KMS-11 (cell line): Measurements from ENCODE around the gene TDRD10.
A peak's percentile ranks its signal among the peaks of the same experiment; 100 is the strongest.

Source experiments
- H2AFZ ChIP-seq: fragments of 200-600 bp; sonication (generic); 2 replicates; pipeline ENCODE4 v1.6.1; 2016; ENCODE audit warnings: antibody characterized with exemption, mixed run types, low read depth
- H3K27ac ChIP-seq: fragments of 200-600 bp; sonication (generic); 2 replicates; pipeline ENCODE4 v1.6.1; 2016; ENCODE audit warnings: mild to moderate bottlenecking, mixed run types
- H3K27me3 ChIP-seq: fragments of 200-600 bp; sonication (generic); 2 replicates; pipeline ENCODE4 v1.6.1; 2017; ENCODE audit warnings: mild to moderate bottlenecking, low read depth, mixed run types, moderate library complexity; ENCODE audit not compliant: insufficient read depth
- H3K36me3 ChIP-seq: fragments of 200-600 bp; sonication (generic); 2 replicates; pipeline ENCODE4 v1.6.1; 2017; ENCODE audit warnings: mild to moderate bottlenecking, mixed run types; ENCODE audit not compliant: insufficient read depth
- H3K4me1 ChIP-seq: fragments of 200-600 bp; sonication (generic); 2 replicates; pipeline ENCODE4 v1.6.1; 2016; ENCODE audit warnings: mild to moderate bottlenecking, low read depth, mixed run types; ENCODE audit not compliant: poor library complexity, severe bottlenecking
- H3K4me2 ChIP-seq: fragments of 200-600 bp; sonication (generic); 2 replicates; pipeline ENCODE4 v1.7.0; 2016; ENCODE audit warnings: mild to moderate bottlenecking, mixed run types
- H3K4me3 ChIP-seq: fragments of 200-600 bp; sonication (generic); IDR thresholded peaks from 2 replicates; pipeline ENCODE4 v1.6.1; 2017; ENCODE audit warnings: low read depth, low read length, mixed read lengths; ENCODE audit not compliant: insufficient read depth
- H3K79me2 ChIP-seq: fragments of 200-600 bp; sonication (generic); 2 replicates; pipeline ENCODE4 v1.6.1; 2016; ENCODE audit warnings: low read depth, mixed run types; ENCODE audit not compliant: insufficient read depth
- H3K9ac ChIP-seq: fragments of 200-600 bp; sonication (generic); 2 replicates; pipeline ENCODE4 v1.6.1; 2016; ENCODE audit warnings: mild to moderate bottlenecking, mixed run types
- H4K20me1 ChIP-seq: fragments of 200-600 bp; sonication (generic); 2 replicates; pipeline ENCODE4 v1.6.1; 2016; ENCODE audit warnings: mild to moderate bottlenecking, mixed run types; ENCODE audit not compliant: insufficient read depth
- CTCF ChIP-seq: fragments of 200-600 bp; sonication (generic); conservative IDR thresholded peaks from 2 replicates; pipeline ENCODE4 v1.6.1; 2017; ENCODE audit warnings: low read depth, mild to moderate bottlenecking, antibody characterized with exemption, low read length, moderate library complexity, mixed read lengths

The TDRD10 gene

GRCh38 chr1:154575147-154575927 is 73.3 kb downstream of the TDRD10 start:
- H3K36me3 ChIP-seq, result no peaks in the 10 kb centered on the region; the same call in 1 of the 2 replicates
- no peak overlapping the region for H3K9ac ChIP-seq
- peak overlapping the region; percentile 4; the same call in 1 of the 2 replicates for H3K27ac ChIP-seq
- no peak overlapping the region for H3K4me3 ChIP-seq
- H2AFZ ChIP-seq, result no peak overlapping the region
- H3K4me1 ChIP-seq, result peaks cover 21% of the 10 kb centered on the region
- peaks cover 21% of the 10 kb centered on the region for H3K27me3 ChIP-seq
- no peaks in the 10 kb centered on the region for H4K20me1 ChIP-seq
- no peaks in the 10 kb centered on the region for H3K79me2 ChIP-seq
- no peak overlapping the region; the same call in 1 of the 2 replicates for H3K4me2 ChIP-seq
- TF ChIP-seq CTCF, result no peak

- no peak overlapping the region for H3K4me3 ChIP-seq
- TF ChIP-seq CTCF, result no peak
- peaks cover 5% of the 10 kb centered on the region; the same call in 1 of the 2 replicates for H3K36me3 ChIP-seq
- H3K9ac ChIP-seq, result no peak overlapping the region
- no peak overlapping the region for H3K4me2 ChIP-seq
- peaks cover 21% of the 10 kb centered on the region for H3K4me1 ChIP-seq
- H4K20me1 ChIP-seq, result no peaks in the 10 kb centered on the region
- H3K79me2 ChIP-seq, result no peaks in the 10 kb centered on the region
- H3K27me3 ChIP-seq, result peaks cover 14% of the 10 kb centered on the region; the same call in 1 of the 2 replicates
- H2AFZ ChIP-seq, result no peak overlapping the region
- H3K27ac ChIP-seq, result no peak overlapping the region
Measured at GRCh38 chr1:154575951-154576566, 74.0 kb downstream of the TDRD10 start.

- H3K36me3 ChIP-seq, result peaks cover 13% of the 10 kb centered on the region; the same call in 1 of the 2 replicates
Measured at GRCh38 chr1:154577346-154578057, 75.5 kb downstream of the TDRD10 start.

More at GRCh38 chr1:154577346-154578057, 75.5 kb downstream of the TDRD10 start:
- Histone ChIP-seq H3K27me3 (peaks cover 13% of the 10 kb centered on the region; the same call in 1 of the 2 replicates), H2AFZ (no peak overlapping the region), H3K4me1 (peaks cover 21% of the 10 kb centered on the region), H4K20me1 (no peaks in the 10 kb centered on the region), H3K27ac (no peak overlapping the region), H3K4me3 (no peak overlapping the region), H3K9ac (no peak overlapping the region), H3K79me2 (no peaks in the 10 kb centered on the region), H3K4me2 (no peak overlapping the region)
- TF ChIP-seq CTCF, result no peak
